ENCODE measurements around the gene ACOT7.

The ACOT7 gene

DNA sequence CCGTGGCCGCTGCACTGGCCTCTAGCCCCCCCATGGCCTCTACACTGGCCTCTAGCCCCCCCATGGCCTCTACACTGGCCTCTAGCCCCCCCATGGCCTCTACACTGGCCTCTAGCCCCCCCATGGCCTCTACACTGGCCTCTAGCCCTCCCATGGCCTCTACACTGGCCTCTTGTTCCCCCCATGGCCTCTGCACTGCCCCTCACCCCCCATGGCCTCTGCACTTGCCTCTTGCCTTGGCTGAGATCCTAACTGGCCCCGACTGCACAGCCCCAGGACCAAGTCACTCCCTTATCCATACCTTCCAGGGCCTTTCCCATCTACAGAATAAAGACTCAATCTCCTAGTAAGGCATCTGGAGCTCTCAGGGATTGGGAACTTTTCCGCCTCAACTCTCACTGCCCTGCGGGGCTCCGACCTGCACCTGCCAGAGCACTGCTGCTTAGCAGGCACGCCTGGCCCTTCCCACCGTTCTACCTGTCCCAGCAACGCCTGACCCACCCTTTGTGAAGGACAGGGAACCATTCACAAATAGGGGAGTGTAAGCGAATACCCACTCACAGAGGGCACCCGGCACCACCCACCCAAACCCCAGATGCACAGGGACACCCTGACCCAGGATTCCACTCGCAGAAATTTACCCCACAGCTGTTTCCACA lies 38.8 kb downstream of the ACOT7 start:
- TF ChIP-seq, protein P1, sequence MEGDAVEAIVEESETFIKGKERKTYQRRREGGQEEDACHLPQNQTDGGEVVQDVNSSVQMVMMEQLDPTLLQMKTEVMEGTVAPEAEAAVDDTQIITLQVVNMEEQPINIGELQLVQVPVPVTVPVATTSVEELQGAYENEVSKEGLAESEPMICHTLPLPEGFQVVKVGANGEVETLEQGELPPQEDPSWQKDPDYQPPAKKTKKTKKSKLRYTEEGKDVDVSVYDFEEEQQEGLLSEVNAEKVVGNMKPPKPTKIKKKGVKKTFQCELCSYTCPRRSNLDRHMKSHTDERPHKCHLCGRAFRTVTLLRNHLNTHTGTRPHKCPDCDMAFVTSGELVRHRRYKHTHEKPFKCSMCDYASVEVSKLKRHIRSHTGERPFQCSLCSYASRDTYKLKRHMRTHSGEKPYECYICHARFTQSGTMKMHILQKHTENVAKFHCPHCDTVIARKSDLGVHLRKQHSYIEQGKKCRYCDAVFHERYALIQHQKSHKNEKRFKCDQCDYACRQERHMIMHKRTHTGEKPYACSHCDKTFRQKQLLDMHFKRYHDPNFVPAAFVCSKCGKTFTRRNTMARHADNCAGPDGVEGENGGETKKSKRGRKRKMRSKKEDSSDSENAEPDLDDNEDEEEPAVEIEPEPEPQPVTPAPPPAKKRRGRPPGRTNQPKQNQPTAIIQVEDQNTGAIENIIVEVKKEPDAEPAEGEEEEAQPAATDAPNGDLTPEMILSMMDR (IDR thresholded peaks at IDR 0.05): no peak

DNA sequence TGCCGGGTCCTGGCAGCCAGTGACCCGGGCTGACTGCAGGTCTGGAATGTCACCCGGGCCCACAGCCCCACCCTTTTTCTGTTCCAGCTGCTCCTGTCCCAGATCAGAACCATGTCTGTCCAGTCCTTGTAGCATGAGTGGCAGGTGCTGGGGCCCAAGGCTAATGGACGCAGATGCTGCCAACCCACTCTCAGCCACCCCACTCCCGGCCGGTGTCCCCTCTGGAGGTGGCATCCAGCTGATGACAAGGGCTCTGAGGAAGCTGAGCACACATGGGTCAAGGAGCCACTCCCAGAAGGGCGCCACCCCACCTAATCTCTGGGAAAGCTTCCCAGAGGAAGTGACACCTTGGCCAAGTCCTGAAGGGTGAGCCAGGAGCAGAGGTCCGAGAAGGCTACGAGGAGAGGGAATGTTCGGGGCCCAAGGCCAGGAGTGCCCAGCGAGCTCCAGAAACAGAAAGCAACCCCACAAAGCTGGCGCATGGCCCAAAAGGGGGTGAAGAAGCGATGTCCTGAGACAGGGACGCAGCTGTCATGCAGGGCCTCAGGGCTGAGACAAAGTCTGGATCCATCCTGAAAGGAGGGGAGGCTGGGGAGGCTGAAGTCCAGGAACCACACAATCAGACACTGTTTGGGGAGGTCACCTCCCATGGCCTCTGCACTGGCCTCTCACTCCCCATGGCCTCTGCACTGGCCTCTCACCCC lies 39.5 kb downstream of the ACOT7 start:
- TF ChIP-seq, protein P1 (IDR thresholded peaks at IDR 0.05): no peak

- TF ChIP-seq, protein P1 (IDR thresholded peaks at IDR 0.05): no peak
These were observed 40.0 kb downstream of the ACOT7 start for GRCh38 chr1:6353619-6353954.

- TF ChIP-seq, protein P1 (IDR thresholded peaks at IDR 0.05): no peak
These were observed 41.4 kb downstream of the ACOT7 start for GRCh38 chr1:6352138-6352563.

- TF ChIP-seq, protein P1 (IDR thresholded peaks at IDR 0.05): no peak
These were observed 42.0 kb downstream of the ACOT7 start for GRCh38 chr1:6351480-6352137.

DNA sequence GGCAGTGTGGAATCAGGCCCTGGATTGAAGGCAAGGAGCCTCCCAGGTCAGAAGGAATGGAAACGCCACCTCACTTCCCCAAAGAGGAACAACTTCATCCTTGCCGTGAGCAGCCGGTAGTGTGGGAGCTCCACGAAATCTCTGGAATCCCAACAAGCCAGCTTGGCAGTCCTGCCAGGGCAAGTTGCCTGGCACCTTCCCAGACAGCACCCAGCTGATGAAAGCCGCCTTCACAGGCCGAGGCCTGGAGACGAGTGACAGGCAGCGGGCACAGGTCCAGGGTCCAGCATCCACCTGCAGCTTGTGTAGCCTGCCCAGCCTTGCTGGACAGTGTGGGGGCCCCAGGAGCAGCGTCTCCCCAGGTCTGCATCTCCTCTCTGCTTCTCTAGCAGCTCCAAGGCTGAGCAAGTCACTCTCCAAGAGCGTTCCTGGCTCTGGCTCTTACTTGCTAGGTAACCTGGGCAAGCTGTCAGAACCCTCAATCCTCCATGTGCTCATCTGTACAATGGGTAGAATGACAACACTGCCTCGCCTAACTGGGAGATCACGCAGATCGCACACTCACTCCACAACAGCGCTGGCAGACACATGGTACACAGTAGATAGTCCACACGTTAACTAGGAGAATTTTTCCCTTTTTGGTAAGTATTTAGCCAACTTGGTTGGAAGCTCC lies 43.0 kb downstream of the ACOT7 start:
- TF ChIP-seq, protein P1 (IDR thresholded peaks at IDR 0.05): no peak

GRCh38 chr1:6349254-6349943 lies 44.2 kb downstream of the ACOT7 start:
- TF ChIP-seq, protein P1 (IDR thresholded peaks at IDR 0.05): no peak
